HG02759 (cell line): ENCODE data around the gene CHERP.
"Not testable (repeated sequence)": the region's sequence is repeated elsewhere in the genome, so short reads cannot be mapped to it uniquely, and the experiment has no call there.

Experiments
- ATAC-seq: cut with Tn5 transposase; IDR thresholded peaks from one replicate; pipeline ENCODE4 v1.9.1; 2021; ENCODE audit warnings: mild to moderate bottlenecking, moderate library complexity; ENCODE audit not compliant: unreplicated experiment

Gene CHERP

DNA sequence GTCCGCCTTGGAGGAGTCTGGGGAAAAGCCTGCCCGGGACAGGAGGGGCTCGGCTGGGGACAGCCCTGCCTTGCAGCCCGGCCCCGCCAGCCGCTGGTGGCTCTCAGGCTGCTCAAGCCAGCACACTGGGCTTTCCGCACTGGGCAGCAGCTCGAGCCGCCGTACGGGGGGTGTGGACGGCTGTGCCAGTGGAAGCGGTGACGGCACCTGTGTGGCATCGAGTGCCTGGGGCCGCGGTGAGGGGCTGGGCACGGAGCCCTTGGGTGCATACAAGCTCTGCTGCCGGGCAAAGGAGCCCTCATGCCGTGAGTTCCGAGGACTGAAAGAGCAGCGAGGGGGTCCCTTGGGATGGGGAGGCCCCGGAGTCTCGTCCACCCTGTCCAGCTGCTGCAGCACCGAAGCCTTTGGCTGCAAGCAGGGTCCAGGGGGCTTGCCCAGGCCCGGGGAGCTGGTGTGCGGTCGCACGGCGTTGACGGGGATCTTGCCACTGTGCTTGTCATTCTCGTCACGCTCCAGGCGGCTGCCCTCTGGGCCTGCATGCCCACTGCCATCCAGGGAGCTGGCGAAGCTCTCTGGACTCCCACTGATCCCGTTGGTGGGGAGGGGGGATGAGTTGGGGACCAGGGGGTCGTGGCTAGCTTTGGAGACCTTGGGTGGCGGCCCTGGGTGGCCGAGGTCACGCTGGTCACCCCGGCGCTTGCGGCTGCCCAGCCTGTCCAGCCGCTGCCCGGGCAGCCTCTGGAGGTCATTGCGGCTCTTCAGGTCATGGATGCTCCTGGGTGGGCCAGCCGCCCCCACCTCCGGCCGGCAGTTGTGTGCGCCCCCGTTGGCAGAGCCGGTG lies 34.7 kb upstream of the CHERP start:
- ATAC-seq: no peak

DNA sequence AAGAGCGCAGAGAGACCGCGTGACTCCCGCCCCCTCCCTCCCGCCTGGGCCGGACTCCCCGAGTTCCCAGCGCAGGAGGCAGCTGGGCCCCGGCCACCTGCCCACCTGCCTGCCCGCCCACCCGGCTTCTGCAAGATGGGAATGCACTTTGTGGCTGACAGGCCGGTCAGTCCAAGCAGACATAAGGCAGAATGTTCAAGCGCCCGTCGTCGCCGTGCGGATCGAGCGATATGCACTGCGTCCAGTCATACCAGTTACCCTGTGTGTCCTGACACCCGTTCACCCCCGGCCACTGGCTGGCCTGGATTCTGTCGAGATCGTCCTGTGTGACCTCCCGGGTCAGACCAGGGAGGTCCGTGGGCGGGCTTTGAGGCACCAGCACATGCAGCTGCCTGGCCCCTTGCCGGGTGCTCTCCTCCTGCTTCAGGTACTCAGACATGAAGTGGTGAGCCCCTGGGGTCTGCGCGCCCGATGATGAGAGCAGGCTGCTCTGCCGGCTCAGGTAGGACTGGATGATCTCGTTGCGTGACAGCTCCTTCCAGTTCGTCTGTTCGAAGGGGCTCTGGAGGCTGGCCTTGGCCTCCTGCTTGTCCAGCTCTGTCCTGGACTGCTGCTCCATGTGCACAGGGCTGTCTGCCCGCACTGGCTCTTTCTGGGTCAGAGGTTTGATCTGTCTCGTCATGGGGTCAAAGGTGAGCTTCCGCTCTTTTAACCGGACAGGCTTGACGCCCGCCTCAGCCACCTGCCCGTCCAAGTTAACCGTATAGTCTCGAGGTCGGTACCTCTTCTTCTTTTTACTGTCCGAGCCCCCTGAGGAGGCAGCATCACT lies 33.8 kb upstream of the CHERP start:
- no peak for ATAC-seq

DNA sequence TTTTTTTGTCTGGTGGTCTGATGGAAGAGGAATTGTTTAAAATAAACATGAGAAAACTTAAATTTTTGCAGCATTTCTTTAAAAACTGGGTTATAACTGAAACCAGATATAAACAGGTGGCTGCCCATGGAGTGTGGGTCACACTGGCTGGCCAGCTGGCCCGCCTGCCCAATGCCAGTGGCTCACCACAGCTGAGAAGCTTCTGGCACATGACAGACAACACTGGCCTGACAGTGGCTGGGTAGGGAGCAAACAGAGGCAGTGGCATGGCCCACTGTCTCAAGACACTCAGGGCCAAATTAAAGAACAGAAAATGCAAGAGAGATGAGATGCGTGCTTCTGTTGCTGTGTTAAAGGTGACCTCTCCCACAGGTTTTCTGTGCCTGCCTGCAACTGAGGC lies 33.0 kb upstream of the CHERP start:
- ATAC-seq: no peak

DNA sequence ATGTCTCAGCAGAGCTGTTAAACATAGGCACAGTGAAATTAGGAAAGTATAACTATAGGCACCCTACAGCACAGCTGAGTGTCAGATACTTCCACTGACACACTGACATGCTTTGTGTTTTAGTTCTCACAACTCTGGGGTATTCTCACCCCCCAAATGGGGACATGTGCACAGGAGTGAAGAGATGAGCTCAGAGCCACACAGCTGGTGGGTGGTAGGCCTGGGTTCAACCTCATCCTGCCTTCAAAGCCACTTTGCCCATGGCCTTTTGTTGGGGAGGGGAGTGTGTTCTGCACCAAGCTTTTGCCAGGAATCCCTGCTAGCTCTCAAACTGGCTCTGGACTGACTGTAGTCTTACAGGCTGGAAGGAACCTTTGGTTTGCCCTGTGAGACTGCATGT lies 31.7 kb upstream of the CHERP start:
- no peak for ATAC-seq

DNA sequence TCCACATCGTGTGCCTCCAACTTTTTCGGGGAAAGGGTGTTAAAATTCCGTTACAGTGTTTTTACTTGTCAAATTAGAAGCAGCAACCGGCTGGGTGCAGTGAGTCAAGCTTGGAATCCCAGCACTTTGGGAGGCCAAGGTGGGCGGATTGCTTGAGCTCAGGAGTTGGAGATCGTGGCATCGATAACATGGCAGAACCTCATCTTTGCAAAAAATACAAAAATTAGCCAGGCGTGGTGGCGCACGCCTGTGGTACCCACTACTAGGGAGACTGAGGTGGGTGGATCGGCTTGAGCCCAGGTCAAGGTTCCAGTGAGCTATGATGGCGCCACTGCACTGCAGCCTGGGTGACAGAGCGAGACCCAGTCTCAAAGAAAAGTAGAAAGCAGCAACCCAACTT lies 31.1 kb upstream of the CHERP start:
- no peak for ATAC-seq

DNA sequence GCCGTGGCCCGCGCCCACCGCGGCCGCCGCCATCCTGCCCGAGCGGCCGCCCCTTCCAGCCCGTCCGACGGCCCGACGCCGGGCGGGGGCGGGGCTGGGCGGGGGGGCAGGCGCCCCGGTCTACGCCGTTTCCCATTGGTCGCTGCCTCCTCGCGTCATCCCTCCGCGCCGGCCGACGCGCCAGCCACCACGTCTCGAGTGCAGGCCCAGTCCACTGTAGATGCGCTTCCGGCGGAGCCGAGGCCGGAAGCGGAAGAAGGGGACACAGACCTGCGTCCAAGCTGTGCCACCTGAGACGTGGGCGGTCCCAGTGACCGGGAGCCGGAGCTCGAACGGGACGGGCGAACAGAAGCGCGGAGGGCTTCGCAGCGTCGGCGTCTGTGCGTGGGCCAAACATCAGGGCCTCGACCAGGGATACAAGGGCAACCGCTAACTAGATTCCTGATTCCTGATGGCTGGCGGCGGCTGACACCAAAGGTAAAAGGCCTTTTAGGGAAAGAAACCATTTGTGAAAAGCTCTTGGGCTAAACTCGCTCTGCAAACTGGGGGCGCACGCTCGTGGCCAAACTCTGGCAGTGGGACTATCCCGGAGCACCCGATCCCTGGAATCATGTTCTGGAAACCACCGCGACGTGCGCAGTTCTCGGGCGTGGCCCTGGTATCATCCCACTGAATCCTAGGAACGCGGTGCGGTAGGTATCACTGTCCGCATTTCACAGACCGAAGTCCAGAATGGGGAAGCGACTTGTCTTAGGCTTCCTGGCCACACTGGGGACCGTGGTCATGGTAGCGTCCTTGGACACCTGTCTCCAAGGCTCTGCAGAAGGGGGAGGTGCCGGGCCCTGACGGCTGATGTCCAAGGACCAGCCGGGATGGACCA lies 30.3 kb upstream of the CHERP start, which contains the start of gene SLC35E1:
TSS of gene SLC35E1 (minus strand) at position 84 of the 880 bp plus-strand sequence. CDS start at position 33, 51 bp downstream.
- peak; percentile 92 for ATAC-seq

DNA sequence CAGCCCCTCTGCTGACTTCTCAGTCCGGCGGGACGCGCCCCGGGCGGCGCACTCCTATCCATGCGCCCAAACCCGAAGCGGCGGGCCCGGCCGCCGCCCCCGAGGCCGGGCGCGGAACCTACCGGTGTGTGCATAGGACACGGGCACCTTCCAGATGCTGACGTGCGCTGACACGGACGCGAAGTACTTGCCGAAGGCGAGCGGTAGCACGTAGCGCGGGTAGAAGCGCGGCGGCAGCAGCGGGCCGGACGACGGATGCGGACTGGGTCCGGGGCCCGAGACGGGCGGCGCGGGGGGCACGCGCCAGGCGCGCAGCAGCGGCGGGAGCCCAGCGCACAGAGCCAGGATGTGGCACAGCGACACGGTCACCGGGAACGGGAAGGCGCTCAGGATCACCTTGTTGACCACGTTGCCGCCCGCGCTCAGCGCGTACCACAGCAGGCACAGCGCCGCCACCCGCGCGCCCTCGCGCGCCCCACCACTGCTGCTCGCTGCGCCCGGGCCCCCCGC lies 29.6 kb upstream of the CHERP start:
- ATAC-seq: peak; percentile 35

DNA sequence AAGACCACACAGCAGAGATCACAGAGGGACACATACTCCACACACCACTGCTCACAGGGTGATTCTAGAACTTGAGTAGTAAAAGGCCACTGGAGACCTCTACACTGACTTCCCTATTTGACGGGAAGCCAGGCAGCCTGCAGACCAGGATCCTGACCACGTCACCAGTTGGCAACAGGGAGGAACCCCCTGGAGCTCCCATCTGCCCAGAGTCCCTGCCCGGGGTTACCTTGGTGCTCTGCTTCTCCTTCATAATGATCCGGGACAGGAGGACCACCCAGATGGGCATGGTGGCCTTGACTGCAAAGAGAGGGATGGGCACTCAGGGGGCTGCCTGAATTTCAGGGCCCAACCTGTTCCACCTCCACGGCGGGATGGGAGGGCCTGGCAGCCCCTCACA lies 29.0 kb upstream of the CHERP start:
- ATAC-seq: no peak

DNA sequence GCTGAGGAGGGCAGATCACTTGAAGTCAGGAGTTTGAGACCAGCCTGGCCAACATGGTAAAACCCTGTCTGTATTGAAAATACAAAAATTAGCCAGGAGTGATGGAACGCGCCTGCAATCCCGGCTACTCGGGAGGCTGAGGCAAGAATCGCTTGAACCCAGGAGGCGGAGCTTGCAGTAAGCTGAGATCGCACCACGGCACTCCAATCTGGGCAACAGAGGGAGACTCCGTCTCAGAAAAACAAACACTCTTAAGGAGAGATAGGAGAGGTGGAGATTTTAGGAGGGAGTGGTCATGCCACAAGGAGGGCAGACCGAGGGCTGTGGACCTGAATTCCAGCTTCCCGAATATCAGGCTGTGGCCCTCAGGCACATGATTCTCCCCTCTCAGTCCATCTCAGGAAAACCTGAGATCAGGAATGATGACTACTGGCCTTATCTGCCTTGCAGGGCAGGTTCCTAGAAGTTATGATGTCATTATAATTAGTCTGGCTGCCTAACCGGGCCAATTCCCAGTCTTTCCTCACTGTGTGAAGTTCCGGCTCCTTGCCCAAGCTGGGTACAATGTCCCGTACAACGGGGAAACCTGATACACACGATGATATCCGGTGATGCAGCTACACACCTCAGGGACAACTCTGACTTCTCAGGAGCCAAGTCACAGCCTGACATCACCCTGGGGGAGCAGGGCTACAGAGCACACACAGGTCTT lies 27.5 kb upstream of the CHERP start:
- no peak for ATAC-seq

DNA sequence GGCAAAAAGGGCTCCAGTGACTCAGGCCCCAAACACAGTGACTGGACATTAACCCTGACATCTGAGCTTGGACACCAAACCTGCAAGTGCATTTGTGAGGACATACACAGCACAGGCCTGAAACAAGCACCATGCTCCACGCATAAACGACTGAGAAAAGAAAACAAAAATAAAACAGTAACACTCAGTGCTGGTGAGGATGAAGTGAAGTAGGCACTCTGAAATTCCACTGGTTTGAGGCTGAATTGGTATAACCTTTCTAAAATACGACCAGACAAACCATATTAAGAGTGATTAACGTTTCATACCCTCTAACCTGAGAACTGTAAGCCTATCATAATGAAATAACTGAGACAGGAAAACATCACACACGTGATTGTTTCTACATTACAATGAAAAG lies 24.5 kb upstream of the CHERP start:
- no peak for ATAC-seq

DNA sequence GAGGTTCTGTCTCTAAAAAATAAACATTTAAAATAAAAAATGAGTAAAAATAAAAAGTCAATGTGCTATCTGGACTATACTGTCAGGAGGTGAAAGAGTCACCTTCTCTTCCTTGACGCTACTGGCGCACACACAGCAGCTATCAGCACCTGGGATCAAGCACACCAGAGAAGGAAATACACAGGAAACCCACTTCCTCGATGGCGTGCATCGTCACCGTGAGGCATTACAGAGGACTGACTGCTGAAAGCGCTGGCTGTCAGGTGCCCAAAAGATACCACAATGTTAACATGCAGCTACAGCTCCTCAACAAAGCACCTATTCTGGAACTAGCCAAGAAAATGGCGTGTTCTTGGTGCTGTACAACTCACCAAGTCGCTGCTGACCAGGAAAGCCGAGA lies 23.9 kb upstream of the CHERP start:
- ATAC-seq: no peak

DNA sequence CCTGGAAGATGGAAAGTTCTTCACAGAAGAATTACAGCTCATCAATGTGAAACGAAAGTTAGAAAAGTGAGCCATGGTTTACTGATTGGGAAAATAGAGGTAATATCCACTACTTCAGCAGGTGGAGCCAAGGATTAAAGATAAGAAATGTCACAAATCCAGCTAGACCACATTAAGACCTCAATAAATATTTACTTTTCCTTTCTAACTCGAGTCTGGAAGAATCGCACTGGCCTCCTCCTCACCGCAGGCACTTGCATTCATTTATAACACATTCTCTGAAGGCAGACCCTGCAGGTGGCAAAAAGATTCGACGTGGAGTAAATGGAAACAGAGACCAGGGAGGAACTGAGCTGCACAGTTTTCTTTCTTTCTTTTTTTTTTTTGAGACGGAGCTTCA lies 22.6 kb upstream of the CHERP start:
- ATAC-seq: no peak

DNA sequence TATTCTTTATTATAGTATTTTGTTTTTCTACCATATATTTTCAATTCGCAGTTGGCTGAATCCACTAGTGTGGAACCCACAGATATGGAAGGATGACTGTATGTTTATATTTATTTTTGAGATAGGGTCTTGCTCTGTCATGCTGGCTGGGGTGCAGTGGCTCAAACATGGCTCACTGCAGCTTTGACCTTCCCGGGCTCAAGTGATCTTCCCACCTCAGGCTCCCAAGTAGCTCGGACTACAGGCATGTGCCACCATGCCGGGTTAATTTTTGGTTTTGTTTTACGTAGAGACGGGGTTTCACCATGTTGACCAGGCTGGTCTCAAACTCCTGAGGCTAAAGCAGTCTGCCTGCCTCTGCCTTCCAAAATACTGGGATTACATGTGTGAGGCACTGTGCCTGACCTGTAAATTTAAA lies 20.4 kb upstream of the CHERP start:
- ATAC-seq: no peak

DNA sequence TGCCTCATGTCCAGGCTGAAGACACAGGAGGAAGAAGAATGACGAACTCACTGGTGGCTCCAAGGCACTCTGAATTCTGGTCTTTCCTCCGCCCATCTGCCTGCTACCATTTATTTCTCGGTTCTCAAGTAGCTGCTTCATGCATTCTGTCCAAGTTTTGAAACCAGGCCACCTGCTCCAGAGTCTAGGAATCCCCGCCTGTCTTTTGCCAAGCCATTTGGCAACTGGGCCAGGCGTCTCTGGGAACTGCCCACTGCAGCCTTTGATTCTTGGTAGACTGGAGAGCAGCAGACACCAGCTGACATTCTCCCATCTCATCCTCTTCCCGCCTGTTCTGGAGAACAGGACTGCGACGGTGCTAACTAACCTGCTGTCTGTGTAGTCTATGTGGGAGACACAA lies 19.1 kb upstream of the CHERP start:
- no peak for ATAC-seq

DNA sequence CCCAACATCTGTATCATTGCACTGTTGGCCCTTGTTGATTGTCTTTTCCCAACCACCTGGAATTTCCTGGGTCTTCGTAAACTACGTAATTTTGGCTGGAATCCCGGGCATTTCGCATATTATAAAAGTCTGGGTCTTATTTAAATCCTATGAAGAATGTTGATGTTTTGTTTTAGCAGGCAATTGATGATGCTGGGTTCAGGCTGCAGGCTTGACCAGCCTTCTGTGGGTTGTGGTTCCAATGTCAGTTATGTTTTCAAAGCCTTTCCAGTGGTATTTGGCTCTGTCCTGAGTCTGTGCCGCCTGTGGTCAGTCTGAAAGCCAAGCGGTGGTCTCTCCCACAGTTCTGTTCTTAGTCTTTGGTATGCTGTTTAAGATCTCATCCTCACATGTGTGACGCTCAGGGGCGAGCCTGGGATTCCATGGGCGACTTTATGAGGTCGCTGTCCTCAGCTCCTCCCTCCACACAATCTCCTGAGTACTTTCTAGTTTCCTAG lies 17.6 kb upstream of the CHERP start:
- no peak for ATAC-seq

DNA sequence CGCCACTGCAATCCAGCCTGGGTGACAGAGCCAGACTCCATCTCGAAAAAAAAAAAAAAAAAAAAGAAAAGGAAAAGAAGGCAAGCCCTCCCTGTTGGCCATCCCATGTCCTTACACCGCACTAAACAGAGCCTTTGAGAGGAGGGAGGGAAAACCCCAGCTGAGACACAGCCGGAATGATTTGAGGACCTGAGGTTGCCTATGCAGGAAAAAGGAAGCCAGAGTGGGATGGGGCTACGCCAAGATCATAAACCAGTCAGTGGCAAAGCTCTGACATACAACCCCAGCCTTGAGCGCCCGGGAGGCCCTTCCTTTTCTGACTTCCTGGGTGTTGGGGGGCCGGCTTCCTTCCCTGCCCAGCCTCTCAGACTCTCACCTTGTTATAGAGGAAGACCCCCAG lies 12.5 kb upstream of the CHERP start:
- ATAC-seq: no peak

DNA sequence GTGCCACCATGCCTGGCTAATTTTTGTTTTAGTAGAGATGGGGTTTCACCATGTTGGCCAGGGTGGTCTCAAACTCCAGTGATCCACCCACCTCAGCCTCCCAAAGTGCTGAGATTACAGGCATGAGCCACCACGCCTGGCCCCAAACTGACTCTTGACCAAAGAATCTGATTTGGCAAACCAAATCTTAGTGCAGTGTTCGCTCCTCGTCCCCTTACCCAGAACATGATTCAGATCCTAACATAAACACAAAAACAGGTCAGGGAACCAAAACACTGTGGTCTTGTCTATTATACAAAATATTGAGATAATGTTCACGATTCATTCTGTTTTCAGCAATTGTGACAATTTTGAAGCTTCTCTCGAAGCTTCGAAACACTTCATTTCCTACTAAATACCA lies 9.7 kb upstream of the CHERP start:
- ATAC-seq: not testable (repeated sequence)

DNA sequence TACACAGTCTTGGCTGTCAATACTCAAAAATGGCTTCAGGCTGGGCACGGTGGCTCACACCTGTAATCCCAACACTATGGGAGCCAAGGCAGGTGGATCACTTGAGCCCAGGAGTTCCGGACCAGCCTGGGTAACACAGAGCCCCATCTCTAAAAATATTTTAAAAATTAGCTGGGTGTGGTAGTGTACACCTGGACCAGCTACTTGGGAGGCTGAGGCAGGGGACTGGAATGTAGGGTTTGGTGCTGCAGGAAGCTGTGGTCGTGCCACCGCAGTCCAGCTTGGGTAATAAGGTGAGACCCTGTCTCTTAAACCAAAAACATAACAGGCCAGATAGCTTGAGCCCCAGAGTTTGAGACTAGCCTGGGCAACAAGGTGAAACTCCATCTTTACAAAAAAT lies 6.7 kb upstream of the CHERP start:
- ATAC-seq: no peak

DNA sequence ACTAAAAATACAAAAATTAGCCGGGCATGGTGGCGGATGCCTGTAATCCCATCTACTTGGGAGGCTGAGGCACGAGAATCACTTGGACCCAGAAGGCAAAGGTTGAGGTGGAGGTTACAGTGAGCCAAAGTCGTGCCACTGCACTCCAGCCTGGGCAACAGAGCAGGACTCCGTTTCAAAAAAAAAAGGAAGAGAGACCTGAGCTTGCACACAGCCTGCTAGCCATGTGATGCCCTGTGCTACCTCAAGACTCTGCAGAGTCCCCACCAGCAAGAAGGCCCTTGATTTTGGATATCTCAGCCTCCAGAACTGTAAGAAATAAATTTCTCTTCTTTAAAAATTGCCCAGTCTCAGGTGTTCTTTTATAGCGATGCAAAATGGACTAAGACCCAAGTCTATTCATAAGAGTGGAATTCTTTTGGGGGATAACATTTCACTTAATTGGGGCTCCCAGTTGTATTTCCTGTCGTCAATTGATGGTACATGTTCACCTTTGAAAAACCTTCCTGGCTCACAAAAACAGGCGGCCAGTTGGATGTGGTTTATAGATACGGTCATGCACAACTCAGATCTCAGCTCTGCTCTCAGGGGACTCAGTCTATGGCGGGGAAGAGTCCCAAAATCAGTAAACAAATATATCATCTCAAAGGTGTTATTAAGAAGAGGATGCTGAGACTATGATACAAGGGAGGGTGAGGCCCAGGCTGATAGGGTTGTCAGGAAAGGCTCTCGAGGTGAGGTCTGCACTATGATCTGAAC lies 2.4 kb upstream of the CHERP start:
- no peak for ATAC-seq
